B cell (primary cell): ENCODE data around the gene PLEK2. TPM values are rescaled to one million over a fixed set of nuclear protein-coding genes. Genes with fewer than 3 reads are reported as not detected.

Source experiments
- ATAC-seq: fragments of 200-7000 bp; cut with Tn5 transposase; one replicate; pipeline ENCODE4 v1.10.0; 2021; ENCODE audit warnings: low read depth, mild to moderate bottlenecking, moderate number of reproducible peaks, moderate library complexity
- CTCF ChIA-PET: fragments of 350-600 bp; sonication (Branson Sonifier 250); formaldehyde crosslinking; loops from one replicate; lab custom pipeline; 2021; ENCODE audit warnings: antibody characterized with exemption, inconsistent platforms; lab: Charles Lee
- POLR2A ChIA-PET: fragments of 350-600 bp; sonication (Branson Sonifier 250); formaldehyde crosslinking; loops from one replicate; lab custom pipeline; 2021; ENCODE audit warnings: antibody characterized with exemption; lab: Charles Lee
- DNase-seq: peaks from one replicate; pipeline ENCODE4 v3.0.0; 2013
- H2AFZ ChIP-seq: 2 replicates; pipeline ENCODE4 v1.6.1; 2012; ENCODE audit warnings: mild to moderate bottlenecking, low read depth, low read length; ENCODE audit not compliant: insufficient read depth, poor library complexity, severe bottlenecking
- H3K27ac ChIP-seq, 2 donors: 1 replicate in 1 of 2; 2 replicates in 1 of 2; pipeline ENCODE4 v1.5.1; 2012 to 2013; ENCODE audit warnings: low read length in 2 of 2, mild to moderate bottlenecking in 2 of 2, moderate library complexity in 1 of 2
- H3K27me3 ChIP-seq, 4 experiments: fragments of 200-600 bp in 1 of 4; sonication (generic) in 1 of 4; replicated peaks in 1 of 4; 1 replicate in 2 of 4; 2 replicates in 2 of 4; pipeline versions ENCODE4 v1.6.1 to v1.7.0; 2013 to 2016; ENCODE audit warnings: low read length in 3 of 4, mild to moderate bottlenecking in 2 of 4, mixed read lengths in 1 of 4, moderate library complexity in 1 of 4; ENCODE audit not compliant: insufficient read depth in 4 of 4, control insufficient read depth in 3 of 4; ENCODE audit errors: control extremely low read depth in 1 of 4
- H3K36me3 ChIP-seq, 2 experiments: replicated peaks in 1 of 2; 1 replicate in 1 of 2; 2 replicates in 1 of 2; pipeline versions ENCODE4 v1.6.1 to v1.7.1; 2013; ENCODE audit warnings: low read length in 1 of 2; ENCODE audit not compliant: insufficient read depth in 2 of 2, control insufficient read depth in 1 of 2; ENCODE audit errors: control extremely low read depth in 1 of 2, extremely low read depth in 1 of 2
- H3K4me1 ChIP-seq, 2 donors: fragments of 200-600 bp in 1 of 2; sonication (generic) in 1 of 2; 1 replicate in 1 of 2; 2 replicates in 1 of 2; pipeline versions ENCODE4 v1.5.1 to v1.6.1; 2013 to 2017; ENCODE audit warnings: low read length in 2 of 2; ENCODE audit not compliant: control insufficient read depth in 2 of 2, insufficient read depth in 2 of 2
- H3K4me2 ChIP-seq: replicated peaks from 2 replicates; pipeline ENCODE3; 2012; ENCODE audit warnings: mild to moderate bottlenecking, low read depth, low read length; ENCODE audit not compliant: poor library complexity, severe bottlenecking
- H3K4me3 ChIP-seq, 5 experiments: fragments of 200-600 bp in 1 of 5; sonication (generic) in 1 of 5; 1 replicate in 3 of 5; 2 replicates in 2 of 5; pipeline versions ENCODE4 v1.5.1 to v1.7.0; 2011 to 2016; ENCODE audit warnings: low read length in 4 of 5, mild to moderate bottlenecking in 4 of 5, low read depth in 2 of 5, control low read depth in 1 of 5, moderate library complexity in 1 of 5; ENCODE audit not compliant: insufficient read depth in 1 of 5; ENCODE audit errors: control extremely low read depth in 1 of 5, extremely low read depth in 1 of 5
- H3K79me2 ChIP-seq: fragments of 200-600 bp; sonication (generic); one replicate; pipeline ENCODE4 v1.6.0; 2016; ENCODE audit warnings: low read length; ENCODE audit not compliant: control insufficient read depth, insufficient read depth
- H3K9ac ChIP-seq: fragments of 200-600 bp; sonication (generic); 2 replicates; pipeline ENCODE4 v1.6.1; 2017; ENCODE audit warnings: mild to moderate bottlenecking, low read length, moderate library complexity
- H3K9me3 ChIP-seq, 3 donors: one replicate each; pipeline versions ENCODE4 v1.6.1 to v1.7.1; 2013; ENCODE audit warnings: low read length in 2 of 3; ENCODE audit not compliant: control insufficient read depth in 2 of 3, insufficient read depth in 1 of 3; ENCODE audit errors: control extremely low read depth in 1 of 3
- H4K20me1 ChIP-seq: 2 replicates; pipeline ENCODE4 v1.6.0; 2012; ENCODE audit warnings: mild to moderate bottlenecking, low read length; ENCODE audit not compliant: insufficient read depth, control insufficient read depth, poor library complexity, severe bottlenecking
- H3K27ac Mint-ChIP-seq: one replicate; pipeline ENCODE4 v1.8.0; 2021; ENCODE audit warnings: mixed read lengths
- H3K27me3 Mint-ChIP-seq: one replicate; pipeline ENCODE4 v1.8.0; 2021; ENCODE audit warnings: mixed read lengths
- H3K4me1 Mint-ChIP-seq: one replicate; pipeline ENCODE4 v1.8.0; 2021; ENCODE audit warnings: mixed read lengths
- H3K4me3 Mint-ChIP-seq: one replicate; pipeline ENCODE4 v1.8.0; 2021; ENCODE audit warnings: mixed read lengths
- H3K9me3 Mint-ChIP-seq: one replicate; pipeline ENCODE4 v1.8.0; 2022; ENCODE audit warnings: mixed read lengths; ENCODE audit not compliant: insufficient read depth
- EZH2 ChIP-seq: IDR thresholded peaks from 2 replicates; pipeline ENCODE4 v1.6.1; 2012; ENCODE audit warnings: borderline replicate concordance, low read depth, mild to moderate bottlenecking, moderate library complexity, low read length; ENCODE audit not compliant: insufficient read depth, poor library complexity, severe bottlenecking
- WGBS: methylation state at CpG from one replicate; pipeline ENCODE4 v1.1.5; 2013; ENCODE audit warnings: missing lambda C conversion rate; ENCODE audit not compliant: insufficient coverage; 5-methylcytosine and 5-hydroxymethylcytosine counted together
- intact Hi-C: fragments of 100-400 bp; cut with micrococcal nuclease; formaldehyde crosslinking; loops from one replicate; pipeline ENCODE4 v1.10.0; 2022
- polyA plus RNA-seq: library from polyadenylated mRNA; depleted of rRNA; stranded (reverse); fragments of >200 nt; gene quantifications from 2 replicates; pipeline ENCODE4 v1.2.3, GENCODE V29; 2012
- total RNA-seq, 2 donors: library from RNA; stranded (reverse); fragments of 120-200 nt in 1 of 2; gene quantifications; 1 replicate in 1 of 2; 2 replicates in 1 of 2; pipeline versions ENCODE4 v1.2.3 to v1.2.4, GENCODE V29; 2013 to 2022
- TF ChIP-seq, protein P1 (sequence below): fragments of 200-600 bp; IDR thresholded peaks from one replicate; pipeline ENCODE4 v1.8.0; 2022; ENCODE audit warnings: antibody characterized with exemption, mild to moderate bottlenecking

PLEK2 gene
- total and polyA plus RNA-seq, 2 donors (not counting 1 experiment from before 2014, with no cell fraction given) = not detected

DNA sequence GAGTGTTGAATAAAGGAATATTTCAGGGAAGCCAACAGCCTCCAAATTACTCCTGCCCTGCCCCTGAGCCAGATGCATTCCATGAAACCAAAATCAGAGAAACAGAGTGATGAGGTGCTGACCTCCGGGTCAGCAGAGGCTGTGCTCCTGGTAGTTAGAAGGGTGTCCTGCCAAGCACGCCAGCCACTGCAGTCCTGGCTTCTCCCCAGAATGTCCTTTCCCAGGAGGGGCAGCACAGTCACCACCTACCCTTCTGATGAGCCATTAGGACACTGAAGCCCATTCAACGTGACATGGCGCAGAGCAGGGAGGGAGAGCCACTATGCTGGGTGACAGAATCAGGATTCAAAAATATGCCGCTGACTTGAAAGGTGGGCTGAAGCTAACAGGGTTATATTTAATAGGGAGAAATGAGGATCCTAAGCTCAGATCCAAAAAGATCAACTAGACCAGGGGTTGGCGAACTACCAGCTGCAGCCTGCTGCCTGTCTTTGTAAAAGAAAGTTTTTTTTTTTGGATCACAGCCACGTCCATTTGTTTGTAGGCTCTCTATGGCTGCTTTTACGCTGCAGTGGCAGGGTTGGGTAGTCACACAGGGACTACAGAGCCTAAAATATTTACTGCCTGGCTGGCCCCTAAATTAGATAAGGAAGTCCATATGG, 34.5 kb upstream of the PLEK2 start:
- Mint-ChIP-seq H3K4me1 (no peaks in the 10 kb centered on the region), H3K27ac (no peak overlapping the region), H3K9me3 (peaks cover 5% of the 10 kb centered on the region), H3K27me3 (peaks cover 11% of the 10 kb centered on the region), H3K4me3 (no peak overlapping the region)
- no peak overlapping the region for H3K9ac ChIP-seq
- 93% methylated on average over 7 of the region's 8 CpGs for WGBS
- no peaks in the 10 kb centered on the region for H3K36me3 ChIP-seq
- DNase-seq (no peak), ATAC-seq (no peak)
- ChIA-PET POLR2A (no interaction called here), CTCF (interaction anchor here (0.6 to 3.5 kb wide), 6 partner anchors 19 to 387 kb away, joined by 3 to 12 read pairs (median 4); no protein-coding TSS in a partner anchor)
- no peak overlapping the region for H3K27ac ChIP-seq
- H3K4me1 ChIP-seq = no peaks in the 10 kb centered on the region
- H3K79me2 ChIP-seq = no peaks in the 10 kb centered on the region
- H3K4me2 ChIP-seq = no peak overlapping the region
- intact Hi-C loops = no loop called here
- H3K4me3 ChIP-seq = no peak overlapping the region
- TF ChIP-seq, protein P1, sequence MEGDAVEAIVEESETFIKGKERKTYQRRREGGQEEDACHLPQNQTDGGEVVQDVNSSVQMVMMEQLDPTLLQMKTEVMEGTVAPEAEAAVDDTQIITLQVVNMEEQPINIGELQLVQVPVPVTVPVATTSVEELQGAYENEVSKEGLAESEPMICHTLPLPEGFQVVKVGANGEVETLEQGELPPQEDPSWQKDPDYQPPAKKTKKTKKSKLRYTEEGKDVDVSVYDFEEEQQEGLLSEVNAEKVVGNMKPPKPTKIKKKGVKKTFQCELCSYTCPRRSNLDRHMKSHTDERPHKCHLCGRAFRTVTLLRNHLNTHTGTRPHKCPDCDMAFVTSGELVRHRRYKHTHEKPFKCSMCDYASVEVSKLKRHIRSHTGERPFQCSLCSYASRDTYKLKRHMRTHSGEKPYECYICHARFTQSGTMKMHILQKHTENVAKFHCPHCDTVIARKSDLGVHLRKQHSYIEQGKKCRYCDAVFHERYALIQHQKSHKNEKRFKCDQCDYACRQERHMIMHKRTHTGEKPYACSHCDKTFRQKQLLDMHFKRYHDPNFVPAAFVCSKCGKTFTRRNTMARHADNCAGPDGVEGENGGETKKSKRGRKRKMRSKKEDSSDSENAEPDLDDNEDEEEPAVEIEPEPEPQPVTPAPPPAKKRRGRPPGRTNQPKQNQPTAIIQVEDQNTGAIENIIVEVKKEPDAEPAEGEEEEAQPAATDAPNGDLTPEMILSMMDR = no peak
- TF ChIP-seq EZH2 = no peak
- no peaks in the 10 kb centered on the region for H3K27me3 ChIP-seq
- no peaks in the 10 kb centered on the region for H4K20me1 ChIP-seq
- H3K9me3 ChIP-seq = peaks cover 0 to 11% (median 0%) of the 10 kb centered on the region in 3 donors
- no peak overlapping the region for H2AFZ ChIP-seq

DNA sequence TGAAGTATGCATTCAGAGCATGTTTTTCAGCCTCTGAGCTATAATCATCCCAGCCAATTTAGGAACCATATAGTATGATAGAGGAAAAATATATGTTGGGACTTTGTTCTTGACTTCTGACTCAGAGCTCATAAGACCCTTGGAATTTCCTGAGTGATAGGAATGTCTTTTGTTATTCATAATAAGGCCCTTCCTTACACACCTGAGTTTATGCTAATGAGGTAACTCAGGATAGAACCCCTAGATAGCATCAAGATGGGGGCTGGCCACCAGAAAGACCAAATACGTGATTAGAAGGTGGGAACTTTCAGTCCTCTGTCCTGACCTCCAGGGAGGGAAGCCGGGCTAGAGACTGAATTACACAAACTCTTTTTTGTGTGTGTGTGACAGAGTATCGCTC, 32.4 kb upstream of the PLEK2 start:
- Mint-ChIP-seq H3K27ac (no peak overlapping the region), H3K4me3 (no peak overlapping the region), H3K4me1 (no peaks in the 10 kb centered on the region), H3K9me3 (no peaks in the 10 kb centered on the region), H3K27me3 (peaks cover 12% of the 10 kb centered on the region)
- intact Hi-C loops = no loop called here
- Histone ChIP-seq H3K9ac (no peak overlapping the region), H3K4me3 (no peak overlapping the region), H3K27me3 (no peaks in the 10 kb centered on the region), H3K4me1 (no peaks in the 10 kb centered on the region), H3K9me3 (no peaks in the 10 kb centered on the region), H3K27ac (no peak overlapping the region), H3K4me2 (no peak overlapping the region), H4K20me1 (no peaks in the 10 kb centered on the region), H3K36me3 (no peaks in the 10 kb centered on the region), H2AFZ (no peak overlapping the region), H3K79me2 (no peaks in the 10 kb centered on the region)
- DNase-seq = no peak
- 93% methylated on average over 3 of the region's 3 CpGs for WGBS
- ATAC-seq = no peak
- POLR2A ChIA-PET = no interaction called here
- TF ChIP-seq, protein P1 = no peak
- TF ChIP-seq EZH2 = no peak
- CTCF ChIA-PET = interaction anchor here (0.8 to 1.6 kb wide), 2 partner anchors 17 to 139 kb away, joined by 4 read pairs; no protein-coding TSS in a partner anchor
